IMR-90 (cell line): ENCODE results near the gene FAM168A. TPM values are rescaled to one million over a fixed set of nuclear protein-coding genes. Genes with fewer than 3 reads are reported as not detected.

ENCODE experiments used
- ATAC-seq: fragments of 200-7000 bp; cut with Tn5 transposase; 2 replicates; pipeline ENCODE4 v1.9.1; 2020; ENCODE audit warnings: low read depth, mild to moderate bottlenecking, moderate library complexity
- BruUV-seq: library from RNA; stranded (reverse); fragments of 400-500 nt; replicated peaks from 2 replicates; lab custom pipeline; 2021; lab: Mats Ljungman, UMichigan
- CTCF ChIA-PET: fragments of 300-600 bp; formaldehyde crosslinking; extraction: SDS; loops from one replicate; lab custom pipeline; 2021; ENCODE audit warnings: antibody characterized with exemption; lab: Yijun Ruan, JAX
- POLR2A ChIA-PET: fragments of 300-600 bp; sonication (Branson Sonifier 250); formaldehyde crosslinking; loops from one replicate; lab custom pipeline; 2022; ENCODE audit warnings: antibody characterized with exemption; ENCODE audit not compliant: unreplicated experiment; lab: Charles Lee
- DNase-seq: peaks from one replicate; pipeline ENCODE4 v3.0.0; 2013
- H2AFZ ChIP-seq: replicated peaks from 2 replicates; pipeline ENCODE3; 2013; ENCODE audit warnings: low read length, mild to moderate bottlenecking; ENCODE audit not compliant: poor library complexity
- H2AK5ac ChIP-seq: 2 replicates; pipeline ENCODE4 v1.6.1; 2013; ENCODE audit warnings: low read depth, low read length, inconsistent platforms
- H2AK9ac ChIP-seq: replicated peaks from 2 replicates; pipeline ENCODE3; 2013; ENCODE audit warnings: mild to moderate bottlenecking, low read depth, low read length, moderate library complexity; ENCODE audit not compliant: poor library complexity
- H2BK120ac ChIP-seq: 2 replicates; pipeline ENCODE4 v1.6.1; 2013; ENCODE audit warnings: low read depth, low read length, inconsistent platforms
- H2BK15ac ChIP-seq: 3 replicates; pipeline ENCODE4 v1.6.1; 2013; ENCODE audit warnings: low read depth, low read length, inconsistent platforms
- H2BK20ac ChIP-seq: 2 replicates; pipeline ENCODE4 v1.6.1; 2013; ENCODE audit warnings: low read depth, mild to moderate bottlenecking, inconsistent platforms, low read length, moderate library complexity
- H2BK5ac ChIP-seq: 2 replicates; pipeline ENCODE4 v1.6.1; 2013; ENCODE audit warnings: mild to moderate bottlenecking, low read depth, low read length, inconsistent platforms; ENCODE audit not compliant: poor library complexity, severe bottlenecking
- H3K14ac ChIP-seq: replicated peaks from 2 replicates; pipeline ENCODE4 v1.6.1; 2013; ENCODE audit warnings: low read depth, low read length, inconsistent platforms
- H3K18ac ChIP-seq: 2 replicates; pipeline ENCODE4 v1.6.1; 2013; ENCODE audit warnings: low read depth, low read length, control low read depth
- H3K23ac ChIP-seq: 2 replicates; pipeline ENCODE4 v1.6.1; 2013; ENCODE audit warnings: low read depth, low read length, inconsistent platforms
- H3K27ac ChIP-seq: 2 replicates; pipeline ENCODE4 v1.5.1; 2013; ENCODE audit warnings: mild to moderate bottlenecking, control low read depth, low read length; ENCODE audit not compliant: insufficient read depth
- H3K27me3 ChIP-seq: 2 replicates; pipeline ENCODE4 v1.6.1; 2013; ENCODE audit warnings: low read length; ENCODE audit not compliant: control insufficient read depth, insufficient read depth
- H3K36me3 ChIP-seq: 2 replicates; pipeline ENCODE4 v1.6.1; 2013; ENCODE audit warnings: low read length, mixed read lengths; ENCODE audit not compliant: control insufficient read depth, insufficient read depth
- H3K4ac ChIP-seq: 2 replicates; pipeline ENCODE4 v1.6.1; 2013; ENCODE audit warnings: low read depth, low read length, inconsistent platforms
- H3K4me1 ChIP-seq: 2 replicates; pipeline ENCODE4 v1.6.1; 2013; ENCODE audit warnings: low read length, mixed read lengths; ENCODE audit not compliant: control insufficient read depth, insufficient read depth
- H3K4me2 ChIP-seq: 2 replicates; pipeline ENCODE4 v1.6.1; 2013; ENCODE audit warnings: low read depth, mild to moderate bottlenecking, control low read depth, low read length, moderate library complexity
- H3K4me3 ChIP-seq: 2 replicates; pipeline ENCODE4 v1.5.1; 2013; ENCODE audit warnings: low read depth, mild to moderate bottlenecking, control low read depth, low read length, moderate library complexity; ENCODE audit not compliant: insufficient read depth
- H3K56ac ChIP-seq: 2 replicates; pipeline ENCODE4 v1.6.1; 2013; ENCODE audit warnings: low read length, inconsistent platforms; ENCODE audit not compliant: insufficient read depth; ENCODE audit errors: extremely low read depth
- H3K79me1 ChIP-seq, 2 experiments: 2 replicates each; pipeline ENCODE4 v1.6.1; 2013; ENCODE audit warnings: low read length in 2 of 2, inconsistent platforms in 1 of 2, low read depth in 1 of 2
- H3K9ac ChIP-seq: 2 replicates; pipeline ENCODE4 v1.6.1; 2013; ENCODE audit warnings: low read depth, low read length, control low read depth
- H3K9me1 ChIP-seq: 2 replicates; pipeline ENCODE4 v1.6.1; 2013; ENCODE audit warnings: low read length, inconsistent platforms; ENCODE audit not compliant: insufficient read depth
- H3K9me3 ChIP-seq: 2 replicates; pipeline ENCODE4 v1.6.1; 2013; ENCODE audit warnings: low read length; ENCODE audit not compliant: control insufficient read depth, insufficient read depth
- H4K20me1 ChIP-seq: 2 replicates; pipeline ENCODE4 v1.6.1; 2013; ENCODE audit warnings: low read length, inconsistent platforms; ENCODE audit not compliant: insufficient read depth
- H4K5ac ChIP-seq: 2 replicates; pipeline ENCODE4 v1.6.1; 2013; ENCODE audit warnings: mild to moderate bottlenecking, low read depth, low read length, control low read depth
- H4K8ac ChIP-seq, 2 experiments: 2 replicates each; pipeline ENCODE4 v1.6.1; 2013; ENCODE audit warnings: low read depth in 2 of 2, low read length in 2 of 2, control low read depth in 1 of 2, inconsistent platforms in 1 of 2
- H4K91ac ChIP-seq: 2 replicates; pipeline ENCODE4 v1.6.1; 2013; ENCODE audit warnings: low read depth, low read length, inconsistent platforms; ENCODE audit not compliant: insufficient read depth
- MAZ ChIP-seq: IDR thresholded peaks from 2 replicates; pipeline ENCODE4 v1.6.1; 2012; ENCODE audit warnings: low read depth, mild to moderate bottlenecking, low read length, improper control_type of control experiment, moderate library complexity, borderline replicate concordance
- WGBS, 2 experiments: methylation state at CpG; one replicate each; pipeline versions ENCODE4 v1.1.5 to v1.1.7; 2013; ENCODE audit warnings: missing lambda C conversion rate in 2 of 2; ENCODE audit not compliant: insufficient read length in 1 of 2; ENCODE audit errors: extremely low coverage in 2 of 2; 5-methylcytosine and 5-hydroxymethylcytosine counted together
- dilution Hi-C: fragments of 300-500 bp; cut with HindIII; formaldehyde crosslinking; loops from one replicate; pipeline ENCODE4 v1.14.3; 2018; ENCODE audit warnings: low sequenced_read_pairs; ENCODE audit not compliant: unreplicated experiment
- in situ Hi-C: fragments of 300-500 bp; cut with MboI; formaldehyde crosslinking; loops from 3 replicates; pipeline ENCODE4 v1.14.3; 2019; ENCODE audit warnings: low sequenced_read_pairs, inconsistent platforms, mixed read lengths
- intact Hi-C: fragments of 100-400 bp; cut with micrococcal nuclease; formaldehyde crosslinking; loops from 2 replicates; pipeline ENCODE4 v1.10.0; 2022
- polyA plus RNA-seq, 3 experiments: library from polyadenylated mRNA; depleted of rRNA; stranded (reverse); fragments of >200 nt; gene quantifications; 2 replicates each; pipeline ENCODE4 v1.2.3, GENCODE V29; 2012; ENCODE audit warnings: low replicate concordance in 1 of 3
- total RNA-seq: library from RNA; depleted of rRNA; stranded (reverse); fragments of >200 nt; gene quantifications from 2 replicates; pipeline ENCODE4 v1.2.3, GENCODE V29; 2012
- TF ChIP-seq, protein P1 (sequence below): fragments of 150-350 bp; IDR thresholded peaks from 2 replicates; pipeline ENCODE4 v1.6.1; 2017; ENCODE audit warnings: mild to moderate bottlenecking, antibody characterized with exemption, low read length, low read depth

The FAM168A gene
- total and polyA plus RNA-seq, 2 of the 4 experiments (the other 2 are of a cell fraction), result 13.1 to 22.8 TPM

- dilution Hi-C loops (no loop called here), intact Hi-C loops (loop anchor here (5.0 to 10.0 kb wide), 2 partner anchors 65 to 293 kb away; partner anchors contain the start of gene ARHGEF17), in situ Hi-C loops (no loop called here)
- Histone ChIP-seq H3K4me2 (peak overlapping the region; percentile 72), H2AK5ac (peak overlapping the region; percentile 89), H2BK15ac (no peak overlapping the region), H3K36me3 (no peaks in the 10 kb centered on the region), H2AFZ (peak overlapping the region; percentile 99), H4K5ac (peak overlapping the region; percentile 15; the same call in 1 of the 2 replicates), H4K20me1 (peaks cover 16% of the 10 kb centered on the region; the same call in 1 of the 2 replicates), H3K4ac (peak overlapping the region; percentile 77), H4K8ac (peak overlapping the region in 1 of 2 experiments; percentile 31; a peak in 2 of 4 replicates), H3K9me3 (no peaks in the 10 kb centered on the region), H3K27me3 (no peaks in the 10 kb centered on the region), H3K23ac (peak overlapping the region; percentile 90), H3K27ac (peak overlapping the region; percentile 77), H3K18ac (peak overlapping the region; percentile 6; the same call in 1 of the 2 replicates), H2BK120ac (peak overlapping the region; percentile 30), H3K79me1 (peaks cover 19 to 41% of the 10 kb centered on the region in 2 experiments), H3K9me1 (peaks cover 13% of the 10 kb centered on the region), H4K91ac (peak overlapping the region; percentile 36; the same call in 1 of the 2 replicates), H3K56ac (no peak overlapping the region; the same call in 1 of the 2 replicates), H2BK20ac (no peak overlapping the region), H3K4me3 (peak overlapping the region; percentile 88), H3K4me1 (peaks cover 6% of the 10 kb centered on the region; the same call in 1 of the 2 replicates), H3K14ac (peak overlapping the region; percentile 61), H2AK9ac (peak overlapping the region; percentile 94), H2BK5ac (peak overlapping the region; percentile 77), H3K9ac (peak overlapping the region; percentile 66)
- no peak for ATAC-seq
- WGBS, 2 experiments, result 0% methylated on average over 12 of the region's 27 CpGs; no CpG with 5 or more reads in 1 of the 2 experiments
- TF ChIP-seq, protein P1, sequence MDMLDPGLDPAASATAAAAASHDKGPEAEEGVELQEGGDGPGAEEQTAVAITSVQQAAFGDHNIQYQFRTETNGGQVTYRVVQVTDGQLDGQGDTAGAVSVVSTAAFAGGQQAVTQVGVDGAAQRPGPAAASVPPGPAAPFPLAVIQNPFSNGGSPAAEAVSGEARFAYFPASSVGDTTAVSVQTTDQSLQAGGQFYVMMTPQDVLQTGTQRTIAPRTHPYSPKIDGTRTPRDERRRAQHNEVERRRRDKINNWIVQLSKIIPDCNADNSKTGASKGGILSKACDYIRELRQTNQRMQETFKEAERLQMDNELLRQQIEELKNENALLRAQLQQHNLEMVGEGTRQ, result no peak
- no peak for TF ChIP-seq MAZ
- CTCF ChIA-PET, result no interaction called here
- POLR2A ChIA-PET, result no interaction called here
- DNase-seq, result no peak
- BruUV-seq, result no TSS peak
Observed at GRCh38 chr11:73597336-73597955, 466 bp downstream of the FAM168A start.
